ENCODE results near the gene SERPINB2.

The SERPINB2 gene

DNA sequence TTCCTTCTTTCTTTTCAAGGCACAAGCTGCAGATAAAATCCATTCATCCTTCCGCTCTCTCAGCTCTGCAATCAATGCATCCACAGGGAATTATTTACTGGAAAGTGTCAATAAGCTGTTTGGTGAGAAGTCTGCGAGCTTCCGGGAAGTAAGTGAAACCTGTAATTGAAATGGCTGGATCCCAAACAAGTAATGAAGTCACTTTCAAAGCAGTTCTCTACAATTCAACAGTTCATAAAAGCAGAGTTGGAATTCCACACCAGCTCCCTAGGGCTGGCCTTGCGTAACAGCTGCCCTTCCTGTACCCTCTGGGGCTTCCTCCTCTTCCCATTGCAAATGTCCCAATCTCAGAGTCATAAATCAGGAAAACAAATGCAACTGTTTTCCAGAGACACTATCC is 9.6 kb downstream of the SERPINB2 start:
- DNase-seq: peak; percentile 9
- TF ChIP-seq, protein P1, sequence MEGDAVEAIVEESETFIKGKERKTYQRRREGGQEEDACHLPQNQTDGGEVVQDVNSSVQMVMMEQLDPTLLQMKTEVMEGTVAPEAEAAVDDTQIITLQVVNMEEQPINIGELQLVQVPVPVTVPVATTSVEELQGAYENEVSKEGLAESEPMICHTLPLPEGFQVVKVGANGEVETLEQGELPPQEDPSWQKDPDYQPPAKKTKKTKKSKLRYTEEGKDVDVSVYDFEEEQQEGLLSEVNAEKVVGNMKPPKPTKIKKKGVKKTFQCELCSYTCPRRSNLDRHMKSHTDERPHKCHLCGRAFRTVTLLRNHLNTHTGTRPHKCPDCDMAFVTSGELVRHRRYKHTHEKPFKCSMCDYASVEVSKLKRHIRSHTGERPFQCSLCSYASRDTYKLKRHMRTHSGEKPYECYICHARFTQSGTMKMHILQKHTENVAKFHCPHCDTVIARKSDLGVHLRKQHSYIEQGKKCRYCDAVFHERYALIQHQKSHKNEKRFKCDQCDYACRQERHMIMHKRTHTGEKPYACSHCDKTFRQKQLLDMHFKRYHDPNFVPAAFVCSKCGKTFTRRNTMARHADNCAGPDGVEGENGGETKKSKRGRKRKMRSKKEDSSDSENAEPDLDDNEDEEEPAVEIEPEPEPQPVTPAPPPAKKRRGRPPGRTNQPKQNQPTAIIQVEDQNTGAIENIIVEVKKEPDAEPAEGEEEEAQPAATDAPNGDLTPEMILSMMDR (IDR thresholded peaks at IDR 0.05): no peak
- Mint-ChIP-seq H3K4me3 (no peak overlapping the region), H3K27ac (peak overlapping the region; percentile 92), H3K4me1 (peaks cover 18% of the 10 kb centered on the region), H3K27me3 (ENCODE audit: low read depth, poor library complexity) (peaks cover 6% of the 10 kb centered on the region), H3K9me3 (peaks cover 3% of the 10 kb centered on the region), H3K36me3 (ENCODE audit: low read depth) (no peaks in the 10 kb centered on the region)

DNA sequence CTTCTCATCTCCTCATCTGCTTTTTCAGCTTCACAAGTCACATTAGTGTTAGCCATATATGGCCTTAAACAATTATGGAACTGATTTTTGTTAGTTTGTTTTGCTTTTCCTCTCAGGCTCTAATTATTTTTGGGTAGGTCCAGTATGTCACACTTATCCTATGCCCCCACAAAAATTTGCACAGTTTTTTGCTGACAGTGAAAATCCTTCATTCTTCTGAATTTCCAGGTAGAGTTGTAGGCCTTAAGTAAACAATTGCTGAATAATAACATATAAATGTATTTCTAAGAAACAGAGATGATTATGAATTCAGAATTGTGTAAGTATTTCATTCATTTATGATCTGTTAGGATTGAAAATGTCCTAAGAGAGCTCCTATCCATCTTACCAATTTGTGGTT is 11.7 kb downstream of the SERPINB2 start:
- peaks cover 2% of the 10 kb centered on the region for H3K27me3 Mint-ChIP-seq (ENCODE audit: low read depth, poor library complexity)
- H3K27ac Mint-ChIP-seq: no peak overlapping the region
- DNase-seq: no peak
- peaks cover 3% of the 10 kb centered on the region for H3K9me3 Mint-ChIP-seq
- H3K4me1 Mint-ChIP-seq: peaks cover 23% of the 10 kb centered on the region
- TF ChIP-seq, protein P1 (IDR thresholded peaks at IDR 0.05): no peak
- H3K36me3 Mint-ChIP-seq (ENCODE audit: low read depth): no peaks in the 10 kb centered on the region
- H3K4me3 Mint-ChIP-seq: no peak overlapping the region

DNA sequence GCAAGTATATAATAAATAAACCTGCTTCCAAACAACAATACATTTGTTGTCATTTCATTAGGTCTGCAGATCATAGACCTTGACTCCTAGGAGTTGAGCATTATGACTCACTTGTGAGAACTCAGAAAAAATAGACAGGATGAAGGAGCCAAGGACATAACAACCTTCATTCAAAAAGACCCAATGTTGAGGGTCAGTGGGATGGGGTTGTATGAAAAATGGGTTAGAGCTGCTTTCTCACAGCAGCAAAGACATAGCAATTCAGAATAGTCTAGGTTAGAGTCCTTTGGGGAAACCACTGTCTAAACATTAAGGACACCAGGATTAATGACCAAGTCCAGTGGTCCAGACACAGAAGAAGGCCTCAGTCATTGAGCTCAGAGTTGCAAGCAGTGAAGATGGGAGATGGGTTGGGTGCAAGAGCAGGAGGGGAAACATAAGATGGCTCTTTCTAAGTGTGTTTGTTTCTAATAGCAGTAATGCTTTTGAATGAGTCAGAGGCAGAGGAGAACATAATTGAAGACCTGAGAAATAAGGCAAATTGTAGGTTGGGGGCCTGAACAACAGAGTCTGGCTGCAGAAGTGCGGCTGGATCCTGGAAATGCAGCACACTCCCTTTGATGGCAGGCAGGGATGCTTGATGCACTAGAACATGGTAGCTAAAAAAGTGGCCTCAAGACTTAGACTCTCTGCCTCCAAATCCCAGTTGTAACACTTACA is 16.5 kb downstream of the SERPINB2 start:
- no peaks in the 10 kb centered on the region for H3K36me3 Mint-ChIP-seq (ENCODE audit: low read depth)
- no peak overlapping the region for H3K4me3 Mint-ChIP-seq
- no peak overlapping the region for H3K27ac Mint-ChIP-seq
- peaks cover 30% of the 10 kb centered on the region for H3K4me1 Mint-ChIP-seq
- peaks cover 3% of the 10 kb centered on the region for H3K27me3 Mint-ChIP-seq (ENCODE audit: low read depth, poor library complexity)
- peaks cover 12% of the 10 kb centered on the region for H3K9me3 Mint-ChIP-seq
- TF ChIP-seq, protein P1 (IDR thresholded peaks at IDR 0.05): no peak
- DNase-seq: no peak

DNA sequence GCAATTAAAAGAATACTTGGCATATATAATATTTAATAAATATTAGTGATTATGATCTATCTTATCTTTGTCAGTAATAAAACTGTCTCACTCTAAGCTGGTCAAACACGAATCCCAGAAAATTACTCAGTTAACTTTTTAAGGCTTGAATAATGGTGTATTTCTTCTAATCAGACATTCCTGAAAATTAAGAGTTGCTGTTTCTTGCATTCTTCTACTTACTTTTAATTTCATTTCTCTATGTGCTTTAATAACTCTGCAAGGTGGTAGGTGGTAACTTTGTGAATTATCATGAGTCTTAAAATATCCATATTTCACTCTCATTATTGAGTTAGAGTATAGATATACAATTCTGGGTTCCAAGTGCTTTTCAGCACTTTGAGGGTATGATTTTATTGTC is 17.2 kb downstream of the SERPINB2 start:
- Mint-ChIP-seq H3K27me3 (ENCODE audit: low read depth, poor library complexity) (peaks cover 3% of the 10 kb centered on the region), H3K4me1 (peaks cover 30% of the 10 kb centered on the region), H3K4me3 (no peak overlapping the region), H3K27ac (no peak overlapping the region), H3K9me3 (peaks cover 12% of the 10 kb centered on the region), H3K36me3 (ENCODE audit: low read depth) (no peaks in the 10 kb centered on the region)
- DNase-seq: no peak
- TF ChIP-seq, protein P1 (IDR thresholded peaks at IDR 0.05): no peak

DNA sequence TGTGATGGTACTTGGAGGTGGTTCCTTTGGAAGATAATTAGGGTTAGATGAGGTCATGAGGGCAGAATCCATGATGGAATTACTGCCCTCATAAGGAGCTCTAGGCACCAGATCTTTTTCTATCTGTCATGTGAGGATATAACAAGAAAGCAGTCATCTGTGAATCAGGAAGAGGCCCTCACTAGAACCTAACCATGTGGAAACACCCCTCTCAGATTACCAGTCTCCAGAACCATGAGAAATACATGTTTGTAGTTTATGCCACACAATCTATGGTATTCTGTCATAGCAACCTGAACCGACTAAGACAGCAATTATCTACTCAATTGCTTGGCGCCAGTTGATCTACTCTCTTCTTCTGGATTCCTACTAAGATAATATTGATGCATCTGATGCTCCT is 17.9 kb downstream of the SERPINB2 start:
- no peak overlapping the region for H3K4me3 Mint-ChIP-seq
- no peaks in the 10 kb centered on the region for H3K36me3 Mint-ChIP-seq (ENCODE audit: low read depth)
- H3K27me3 Mint-ChIP-seq (ENCODE audit: low read depth, poor library complexity): peaks cover 3% of the 10 kb centered on the region
- H3K9me3 Mint-ChIP-seq: peaks cover 10% of the 10 kb centered on the region
- no peak for DNase-seq
- no peak overlapping the region for H3K27ac Mint-ChIP-seq
- H3K4me1 Mint-ChIP-seq: peaks cover 30% of the 10 kb centered on the region
- TF ChIP-seq, protein P1 (IDR thresholded peaks at IDR 0.05): no peak

DNA sequence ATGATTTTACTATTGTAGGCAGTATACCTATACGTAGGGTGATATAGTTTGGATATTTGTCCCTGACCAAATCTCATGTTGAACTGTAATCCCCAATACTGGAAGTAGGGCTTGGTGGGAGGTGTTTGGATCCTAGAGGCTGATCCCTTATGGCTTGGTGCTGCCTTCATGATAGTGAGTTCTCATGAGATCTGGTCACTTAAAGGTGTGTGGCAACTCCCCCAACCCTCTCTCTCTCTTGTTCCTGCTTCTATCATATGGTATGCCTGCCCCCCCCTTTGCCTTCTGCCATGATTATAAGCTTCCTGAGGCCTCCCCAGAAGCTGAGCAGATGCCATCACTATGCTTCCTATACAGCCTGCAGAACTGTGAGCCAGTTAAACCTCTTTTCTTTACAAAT is 18.6 kb downstream of the SERPINB2 start:
- Mint-ChIP-seq H3K27ac (no peak overlapping the region), H3K4me3 (no peak overlapping the region), H3K27me3 (ENCODE audit: low read depth, poor library complexity) (peaks cover 3% of the 10 kb centered on the region), H3K9me3 (peaks cover 9% of the 10 kb centered on the region), H3K36me3 (ENCODE audit: low read depth) (no peaks in the 10 kb centered on the region), H3K4me1 (peaks cover 30% of the 10 kb centered on the region)
- DNase-seq: no peak
- TF ChIP-seq, protein P1 (IDR thresholded peaks at IDR 0.05): no peak
